Measurements from ENCODE around the gene TMC8.

TMC8 gene

GRCh38 chr17:78184351-78184750, 53.8 kb downstream of the TMC8 start:
- DNase-seq (ENCODE audit: low spot score) = no peak

GRCh38 chr17:78184868-78185267, 54.3 kb downstream of the TMC8 start:
- DNase-seq (ENCODE audit: low spot score) = no peak

GRCh38 chr17:78185981-78186691, 55.6 kb downstream of the TMC8 start:
- peak; percentile 51 for DNase-seq (ENCODE audit: low spot score)

- peak; percentile 100 for DNase-seq (ENCODE audit: low spot score)
Observed at GRCh38 chr17:78186692-78187595, 56.4 kb downstream of the TMC8 start, which contains the start of the genes AFMID and TK1. Gene AFMID, plus strand, starts transcription at chr17:78187362. Its CDS starts 9 bp downstream, at chr17:78187371. Gene TK1, minus strand, starts transcription at chr17:78187052. Its CDS starts 58 bp downstream, at chr17:78186994.
